Thymus (tissue), 11 donors: ENCODE results near the gene ACYP2. TPM values are rescaled to one million over a fixed set of nuclear protein-coding genes. Genes with fewer than 3 reads are reported as not detected.

Experiments
- DNase-seq, 9 donors: peaks; one replicate each; pipeline ENCODE4 v3.0.0-alpha.2; 2013; ENCODE audit warnings: low spot score in 9 of 9, low read depth in 6 of 9, missing footprints in 1 of 9
- H3K27ac ChIP-seq, 2 donors: one replicate each; pipeline ENCODE4 v1.5.1; 2013; ENCODE audit warnings: control low read depth in 1 of 2, low read depth in 1 of 2, low read length in 1 of 2, mild to moderate bottlenecking in 1 of 2, moderate library complexity in 1 of 2
- H3K27me3 ChIP-seq, 2 donors: one replicate each; pipeline ENCODE4 v1.5.1; 2013; ENCODE audit warnings: low read length in 1 of 2; ENCODE audit not compliant: control insufficient read depth in 2 of 2, insufficient read depth in 1 of 2
- H3K36me3 ChIP-seq, 2 donors: one replicate each; pipeline ENCODE4 v1.5.1; 2013; ENCODE audit warnings: low read length in 1 of 2, mild to moderate bottlenecking in 1 of 2, moderate library complexity in 1 of 2; ENCODE audit not compliant: control insufficient read depth in 2 of 2, insufficient read depth in 2 of 2
- H3K4me1 ChIP-seq, 2 donors: one replicate each; pipeline ENCODE4 v1.5.1; 2013; ENCODE audit warnings: low read length in 2 of 2; ENCODE audit not compliant: control insufficient read depth in 2 of 2, insufficient read depth in 2 of 2
- H3K4me3 ChIP-seq, 2 donors: one replicate each; pipeline ENCODE4 v1.5.1; 2013; ENCODE audit warnings: low read length in 2 of 2, control low read depth in 1 of 2, mild to moderate bottlenecking in 1 of 2
- H3K9me3 ChIP-seq, 2 donors: one replicate each; pipeline ENCODE4 v1.5.1; 2013; ENCODE audit warnings: low read length in 1 of 2, mild to moderate bottlenecking in 1 of 2; ENCODE audit not compliant: control insufficient read depth in 2 of 2, insufficient read depth in 1 of 2
- WGBS: extraction: QIAGEN DNeasy Blood & Tissue Kit; methylation state at CpG from one replicate; pipeline ENCODE4 v1.1.7; 2013; 5-methylcytosine and 5-hydroxymethylcytosine counted together
- polyA plus RNA-seq: library from polyadenylated mRNA; stranded (reverse); fragments of 200-250 nt; gene quantifications from one replicate; pipeline ENCODE4 v1.2.3, GENCODE V29; 2013
- total RNA-seq: library from RNA; stranded (reverse); fragments of 120-200 nt; gene quantifications from one replicate; pipeline ENCODE4 v1.2.4, GENCODE V29; 2013
- donor health status: healthy.

Gene ACYP2
- total and polyA plus RNA-seq, 2 donors = 9.6 to 32.6 TPM

- H3K36me3 ChIP-seq = no peaks in the 10 kb centered on the region
- no peak overlapping the region for H3K4me3 ChIP-seq
- no peaks in the 10 kb centered on the region for H3K9me3 ChIP-seq
- H3K27me3 ChIP-seq = no peaks in the 10 kb centered on the region
- no peaks in the 10 kb centered on the region for H3K4me1 ChIP-seq
- DNase-seq = no peak
- no peak overlapping the region for H3K27ac ChIP-seq
These were observed 134.2 kb downstream of the ACYP2 start for GRCh38 chr2:54249629-54250028.

GRCh38 chr2:54254180-54254579 is 138.8 kb downstream of the ACYP2 start:
- no peaks in the 10 kb centered on the region for H3K27me3 ChIP-seq
- H3K4me1 ChIP-seq = no peaks in the 10 kb centered on the region
- H3K36me3 ChIP-seq = no peaks in the 10 kb centered on the region
- H3K4me3 ChIP-seq = no peak overlapping the region
- no peak overlapping the region for H3K27ac ChIP-seq
- peaks cover 1 to 11% of the 10 kb centered on the region in 2 donors for H3K9me3 ChIP-seq
- no peak for DNase-seq

DNA sequence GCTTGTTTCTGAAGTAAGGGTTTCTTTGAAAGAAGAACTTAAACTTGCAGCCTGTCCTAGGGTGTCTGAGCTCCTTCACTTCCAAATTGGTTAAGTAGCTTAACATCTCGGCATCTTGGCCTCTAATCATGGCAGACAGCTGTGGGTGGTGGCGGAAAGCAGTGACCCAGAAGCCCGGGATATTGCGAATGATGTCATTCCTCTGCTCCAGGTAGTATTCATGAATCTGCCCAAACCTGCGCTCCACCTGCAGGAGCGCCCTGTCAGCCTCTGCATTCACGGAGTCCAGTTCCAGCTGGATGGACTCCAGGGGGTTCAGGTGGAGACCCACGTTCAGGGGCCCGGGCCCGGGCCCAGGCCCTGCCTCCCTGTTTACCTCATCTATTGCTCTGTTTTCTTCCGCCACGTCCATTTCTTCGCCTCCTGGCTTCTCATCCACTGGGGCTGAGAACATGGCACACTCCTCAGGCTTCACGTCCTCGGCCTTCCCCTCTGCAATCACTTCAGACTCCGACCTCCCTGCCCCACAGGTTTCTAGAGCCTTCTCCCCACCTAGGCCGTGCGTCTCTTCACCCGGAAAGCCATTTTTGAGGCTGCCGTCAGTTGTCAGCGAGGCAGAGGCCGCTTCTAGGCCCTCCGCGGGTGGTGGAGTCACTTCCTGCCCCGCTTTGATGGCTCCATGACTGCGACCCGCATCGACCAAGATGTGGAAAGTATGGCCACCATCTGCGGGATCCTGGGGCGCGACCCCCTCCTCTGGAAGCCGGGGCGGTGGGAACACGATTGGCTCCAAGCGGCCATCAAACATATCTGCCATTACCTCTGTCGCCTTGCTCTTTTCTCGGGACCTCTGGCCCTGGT is 140.0 kb downstream of the ACYP2 start:
- Histone ChIP-seq H3K9me3 (peaks cover 1 to 11% of the 10 kb centered on the region in 2 donors), H3K27ac (no peak overlapping the region), H3K27me3 (no peaks in the 10 kb centered on the region), H3K36me3 (no peaks in the 10 kb centered on the region), H3K4me1 (no peaks in the 10 kb centered on the region), H3K4me3 (no peak overlapping the region)
- WGBS = 97% methylated on average over 37 of the region's 37 CpGs
- DNase-seq = no peak

DNA sequence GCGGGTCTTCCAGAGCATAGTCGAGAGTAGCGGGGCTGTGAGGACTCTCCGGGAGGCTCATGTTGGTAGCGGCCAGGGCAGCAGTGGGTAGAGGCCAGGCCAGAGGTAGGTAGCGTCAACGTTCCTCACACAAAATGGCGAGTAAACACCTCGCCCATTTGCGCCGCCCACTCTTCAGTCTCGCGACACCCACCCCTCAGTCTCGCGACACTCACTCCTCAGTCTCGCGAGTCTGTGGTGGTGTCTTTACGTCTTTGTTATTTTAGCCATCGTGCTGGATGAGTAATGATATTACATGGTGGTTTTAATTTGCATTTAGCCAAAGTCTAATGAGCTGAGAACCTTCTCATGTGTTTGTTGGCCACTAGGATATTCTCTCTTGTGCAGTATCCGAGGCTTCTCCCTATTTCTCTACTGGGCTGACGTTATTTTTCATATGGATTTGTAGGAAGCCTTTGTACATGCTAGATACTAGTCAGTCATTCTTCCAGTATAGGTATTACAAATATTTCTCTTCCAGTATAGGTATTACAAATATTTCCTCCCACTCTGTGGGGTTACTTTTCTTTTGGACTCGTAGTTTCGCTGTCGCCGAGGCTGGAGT is 140.8 kb downstream of the ACYP2 start, which contains the start of gene TSPYL6:
TSPYL6 (minus strand) TSS at position 139 of the 604 bp plus-strand sequence; CDS start at position 61, 78 bp downstream.
- WGBS = 98% methylated on average over 25 of the region's 25 CpGs
- no peak for DNase-seq
- H3K4me3 ChIP-seq = no peak within 1 kb of the TSS
- no peaks in the 10 kb centered on the region for H3K36me3 ChIP-seq
- no peaks in the 10 kb centered on the region for H3K27me3 ChIP-seq
- peaks cover 1 to 11% of the 10 kb centered on the region in 2 donors for H3K9me3 ChIP-seq
- H3K27ac ChIP-seq = no peak within 1 kb of the TSS
- no peaks in the 10 kb centered on the region for H3K4me1 ChIP-seq

DNA sequence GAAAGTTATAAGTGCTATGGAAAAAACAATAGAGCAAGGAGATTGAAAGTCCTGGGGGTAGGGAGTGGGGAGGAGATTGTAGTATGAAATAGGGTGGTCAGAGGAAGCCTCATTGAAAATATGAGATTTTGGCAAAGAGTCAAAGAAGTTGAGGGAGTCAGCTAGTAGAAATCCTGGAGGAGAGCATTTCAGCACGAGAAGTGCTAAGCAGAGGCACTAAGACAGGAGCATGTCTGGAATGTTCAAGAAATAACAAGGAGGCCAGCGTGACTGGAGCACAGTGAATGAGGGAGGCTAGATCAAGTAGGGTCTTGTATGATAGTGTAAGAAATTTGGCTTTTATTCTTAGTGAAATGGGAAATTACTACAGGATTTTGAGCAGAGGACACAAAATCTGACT is 142.8 kb downstream of the ACYP2 start:
- Histone ChIP-seq H3K4me1 (no peaks in the 10 kb centered on the region), H3K4me3 (no peak overlapping the region), H3K27me3 (no peaks in the 10 kb centered on the region), H3K9me3 (peaks cover 1 to 11% of the 10 kb centered on the region in 2 donors), H3K27ac (no peak overlapping the region), H3K36me3 (no peaks in the 10 kb centered on the region)
- no peak for DNase-seq
- 94% methylated on average over 2 of the region's 2 CpGs for WGBS

- DNase-seq = no peak
These were observed 144.2 kb downstream of the ACYP2 start for GRCh38 chr2:54259413-54260240.

GRCh38 chr2:54260241-54260595 is 144.8 kb downstream of the ACYP2 start:
- H3K27ac ChIP-seq = no peak overlapping the region
- H3K4me1 ChIP-seq = no peaks in the 10 kb centered on the region
- DNase-seq = no peak
- WGBS = 97% methylated on average over 2 of the region's 2 CpGs
- H3K9me3 ChIP-seq = peaks cover 1 to 10% of the 10 kb centered on the region in 2 donors
- H3K36me3 ChIP-seq = no peaks in the 10 kb centered on the region
- no peak overlapping the region for H3K4me3 ChIP-seq
- H3K27me3 ChIP-seq = no peaks in the 10 kb centered on the region

More at GRCh38 chr2:54259413-54260240, 144.2 kb downstream of the ACYP2 start:
- no peaks in the 10 kb centered on the region for H3K36me3 ChIP-seq
- peaks cover 1 to 11% of the 10 kb centered on the region in 2 donors for H3K9me3 ChIP-seq
- no peak overlapping the region for H3K27ac ChIP-seq
- no peak overlapping the region for H3K4me3 ChIP-seq
- no peaks in the 10 kb centered on the region for H3K27me3 ChIP-seq
- H3K4me1 ChIP-seq = no peaks in the 10 kb centered on the region
- 98% methylated on average over 6 of the region's 6 CpGs for WGBS

DNA sequence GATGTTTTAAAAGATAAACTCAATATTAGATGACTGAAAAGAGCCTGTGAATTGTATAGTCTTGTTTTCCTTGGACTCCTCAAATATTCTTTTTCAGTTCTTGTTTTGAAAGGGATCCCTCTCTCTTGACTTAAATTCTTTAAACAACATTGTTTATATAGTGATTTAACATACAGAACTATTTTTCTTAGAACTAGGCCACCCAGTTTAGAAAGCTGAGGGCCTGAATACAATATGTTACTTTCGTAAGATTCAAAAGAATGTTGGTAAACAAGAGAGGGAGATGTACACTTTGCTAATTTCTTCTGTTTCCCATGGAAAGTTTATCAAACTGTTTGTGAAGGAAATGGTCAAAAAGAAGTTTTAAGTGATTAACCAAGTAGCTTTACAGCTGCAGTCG is 146.1 kb downstream of the ACYP2 start:
- Histone ChIP-seq H3K9me3 (no peaks in the 10 kb centered on the region), H3K36me3 (no peaks in the 10 kb centered on the region), H3K4me1 (no peaks in the 10 kb centered on the region), H3K4me3 (no peak overlapping the region), H3K27ac (no peak overlapping the region), H3K27me3 (no peaks in the 10 kb centered on the region)
- WGBS = 92% methylated on average over 2 of the region's 2 CpGs
- DNase-seq = no peak
